HG03469 (cell line): ENCODE data around the gene MUSTN1.

Source experiments
- ATAC-seq: cut with Tn5 transposase; IDR thresholded peaks from one replicate; pipeline ENCODE4 v1.9.1; 2021; ENCODE audit warnings: mild to moderate bottlenecking, moderate library complexity, moderate number of reproducible peaks; ENCODE audit not compliant: unreplicated experiment

Gene MUSTN1

DNA sequence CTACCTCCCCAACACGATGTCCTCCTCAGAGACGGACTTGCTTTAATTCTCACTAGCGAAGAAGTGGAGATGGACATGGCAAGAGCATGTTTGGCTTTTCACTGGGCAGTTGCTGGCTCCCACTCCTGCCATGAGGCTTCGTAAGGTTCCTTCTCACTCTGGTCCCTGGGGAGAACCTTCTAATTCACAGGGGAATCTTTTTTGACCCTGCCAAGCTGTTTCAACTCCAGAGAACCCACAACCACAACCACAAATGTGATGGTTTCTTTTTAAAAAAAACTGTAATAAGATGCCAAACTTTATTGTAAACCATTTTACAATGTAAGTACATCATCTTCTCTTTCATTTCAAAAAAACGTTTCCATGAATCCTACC is 1.6 kb upstream of the MUSTN1 start:
- no peak for ATAC-seq

GRCh38 chr3:52835766-52836470 is 1.1 kb upstream of the MUSTN1 start:
- no peak for ATAC-seq

- no peak for ATAC-seq
Measured at GRCh38 chr3:52833202-52833601, 1.6 kb downstream of the MUSTN1 start.

DNA sequence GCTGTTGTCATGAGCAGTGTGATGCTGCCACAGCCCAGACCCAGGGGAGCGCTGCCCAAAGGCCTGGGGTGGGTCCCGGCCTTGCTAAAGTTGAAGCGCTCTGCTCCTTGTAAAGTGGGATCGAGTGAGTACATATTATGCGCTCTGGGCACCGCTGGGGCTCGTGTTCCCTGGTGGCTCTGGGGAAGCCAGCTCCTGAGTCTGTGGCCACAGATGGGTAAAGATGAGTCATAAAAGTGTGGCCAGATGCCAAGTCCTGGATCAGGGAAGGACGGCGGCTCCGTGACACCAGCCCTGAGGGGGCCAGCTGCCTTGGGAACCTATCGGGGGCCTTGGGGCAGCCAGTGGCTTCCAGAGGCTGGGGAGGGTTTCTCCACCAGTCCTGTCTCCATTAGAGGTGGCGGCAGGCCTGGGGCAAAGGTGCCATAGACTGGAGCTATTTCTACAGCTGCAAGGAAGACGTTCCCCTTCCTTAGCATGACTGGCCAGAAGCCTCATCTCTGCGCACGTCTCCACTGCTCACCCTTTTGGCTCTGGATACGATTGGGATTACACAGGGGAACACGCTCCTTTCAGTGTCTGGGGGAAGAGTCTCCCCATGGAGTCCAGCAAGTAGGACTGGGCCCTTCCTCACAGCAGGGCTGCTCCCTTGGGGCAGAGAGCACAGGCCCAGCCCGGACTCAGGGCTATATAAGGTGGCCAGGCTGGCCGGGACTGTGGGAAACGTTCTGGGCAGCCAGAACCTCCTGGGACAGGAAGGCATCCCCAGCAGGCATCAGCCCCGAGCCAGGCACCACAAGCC is 3.1 kb downstream of the MUSTN1 start:
- no peak for ATAC-seq

DNA sequence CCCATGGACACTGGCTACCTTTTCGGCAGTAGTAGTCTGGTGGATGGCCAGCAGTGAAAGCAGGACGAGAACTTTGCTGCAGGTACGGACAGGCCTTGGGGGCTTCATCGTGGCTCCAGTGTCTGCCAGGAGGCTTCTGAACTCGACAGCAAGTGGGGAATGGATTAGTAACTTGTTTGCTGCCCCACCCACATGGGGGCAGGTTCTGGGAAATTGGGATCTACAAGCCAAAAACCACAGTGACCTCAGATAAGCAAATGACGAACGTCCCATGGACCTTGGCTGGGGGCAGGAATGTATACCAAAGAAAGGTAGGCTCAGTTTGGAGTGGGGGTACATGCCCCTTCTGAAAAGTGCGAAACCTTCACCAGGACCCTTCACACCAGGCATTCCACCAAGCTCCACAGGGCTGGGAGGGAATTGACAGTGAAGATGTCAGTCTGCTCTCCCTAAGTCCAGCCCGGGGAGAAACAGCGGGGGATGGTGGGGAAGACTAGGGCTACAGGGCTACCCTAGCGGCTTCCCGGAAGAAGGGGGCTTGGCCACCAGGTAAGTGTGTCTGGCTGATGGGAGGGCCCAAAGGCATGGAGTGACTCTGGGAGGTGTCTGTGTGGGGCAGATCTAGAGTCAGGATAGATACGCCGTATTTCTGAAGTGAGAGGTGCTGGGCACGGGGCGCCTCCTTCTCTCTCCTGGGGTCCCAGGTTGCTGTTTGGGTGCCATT is 4.1 kb downstream of the MUSTN1 start, which contains the start of gene ITIH4:
TSS of gene ITIH4 (minus strand) at position 138 of the 724 bp plus-strand sequence. CDS start at position 108, 30 bp downstream.
- no peak for ATAC-seq

- ATAC-seq = no peak
Measured at GRCh38 chr3:52829906-52830463, 4.8 kb downstream of the MUSTN1 start.

DNA sequence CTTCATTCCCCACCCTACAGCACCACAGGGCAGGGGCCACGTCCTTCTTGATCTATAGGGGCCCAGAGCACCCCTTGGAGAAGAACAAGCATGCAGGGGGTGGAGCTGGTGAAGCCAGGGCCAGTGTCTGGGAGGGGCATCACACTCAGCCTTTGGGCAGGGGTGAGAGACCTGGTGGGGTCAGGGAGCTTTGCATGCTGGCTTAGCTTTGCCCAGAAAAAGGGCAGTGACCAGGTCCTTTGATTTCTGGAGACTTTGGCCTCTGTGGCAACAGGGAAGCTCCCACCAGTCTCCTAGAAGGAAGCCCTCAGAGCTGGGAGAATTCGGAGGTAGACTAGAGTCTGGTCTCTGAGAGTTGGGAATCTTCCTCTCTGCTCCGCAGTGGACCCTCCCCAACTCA is 5.3 kb downstream of the MUSTN1 start:
- ATAC-seq = no peak

DNA sequence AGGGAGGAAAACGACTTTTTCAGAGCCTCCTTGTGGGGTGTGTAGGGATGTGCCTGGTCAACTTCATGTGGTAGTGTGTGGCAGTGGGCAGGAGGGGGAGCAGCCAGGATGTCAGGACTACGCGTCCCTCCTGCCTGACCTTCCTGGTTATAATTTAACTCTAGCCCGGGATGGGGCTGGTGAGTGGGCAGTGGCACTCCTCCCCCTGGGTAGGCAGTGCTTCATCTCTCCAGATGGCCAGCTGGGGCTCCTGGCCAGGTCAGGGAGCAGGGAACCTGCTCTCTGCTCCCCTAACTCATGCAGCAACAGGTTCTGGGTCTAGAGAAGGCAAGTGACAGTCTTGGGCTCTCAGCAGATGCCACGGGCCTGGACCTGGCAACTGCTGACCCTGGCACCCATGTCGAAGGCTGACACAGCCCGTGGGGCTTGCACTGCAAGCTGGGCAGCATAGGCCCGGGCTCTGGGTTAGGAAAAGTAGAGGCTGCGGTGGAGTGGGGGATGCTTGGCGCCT is 6.9 kb downstream of the MUSTN1 start:
- ATAC-seq = no peak

DNA sequence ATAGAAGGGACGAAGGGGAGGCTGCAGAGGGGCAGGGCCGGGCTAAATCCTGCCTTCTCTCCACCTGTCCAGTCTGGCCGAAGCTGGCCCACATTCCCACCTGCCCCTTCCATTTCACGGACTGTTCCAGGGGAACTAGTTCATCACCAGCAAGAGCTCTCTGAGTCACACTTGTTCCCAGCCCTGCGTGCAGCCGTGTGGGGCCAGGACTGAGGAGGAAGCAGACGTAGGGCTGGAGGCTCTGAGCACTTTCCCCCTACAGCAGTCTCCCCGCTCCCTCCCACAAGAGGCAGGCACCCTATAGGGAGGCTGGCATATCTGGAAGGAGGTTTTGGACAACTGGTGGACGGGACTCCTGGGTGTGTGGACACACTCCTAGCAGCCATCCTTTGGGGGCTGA is 7.4 kb downstream of the MUSTN1 start:
- no peak for ATAC-seq

- no peak for ATAC-seq
Measured at GRCh38 chr3:52824037-52824436, 10.8 kb downstream of the MUSTN1 start.

DNA sequence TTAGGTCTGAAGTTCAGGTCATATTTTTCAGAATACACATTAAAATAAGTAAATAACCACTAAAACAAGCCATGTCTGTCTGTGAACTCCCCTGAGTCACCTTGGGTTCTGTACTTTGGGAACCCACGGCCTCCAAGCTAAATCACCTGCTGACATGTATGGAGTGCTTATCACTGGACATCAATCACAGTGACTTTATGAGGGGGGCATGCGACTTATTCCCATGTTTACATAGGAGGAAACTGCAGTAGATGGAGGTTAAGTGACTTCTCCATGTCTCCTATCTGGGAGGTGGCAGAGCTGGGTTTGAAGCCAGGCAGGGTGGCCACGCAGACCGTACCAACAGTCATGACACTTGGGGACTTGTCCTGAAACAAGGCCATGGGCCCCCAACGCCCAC is 12.5 kb downstream of the MUSTN1 start:
- no peak for ATAC-seq

GRCh38 chr3:52820736-52821135 is 14.1 kb downstream of the MUSTN1 start:
- no peak for ATAC-seq

DNA sequence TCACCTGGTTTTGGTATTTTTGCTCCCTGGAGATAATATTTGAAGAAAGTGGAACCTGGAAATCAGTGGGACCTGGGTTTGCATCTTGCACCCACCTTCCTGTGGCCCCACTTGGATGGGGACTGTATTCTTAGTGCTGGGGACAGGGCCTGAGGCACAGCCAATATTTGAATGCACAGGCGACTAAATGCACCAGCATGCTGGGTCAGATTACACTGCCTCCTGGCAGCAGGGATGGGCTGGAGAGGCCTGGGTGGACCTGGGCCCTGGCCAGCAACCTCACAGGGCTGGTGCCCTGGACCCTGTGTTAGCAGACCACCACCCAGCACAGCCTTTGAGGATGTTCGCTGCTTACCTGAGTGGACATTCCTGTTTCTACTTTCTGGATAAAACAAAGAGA is 14.9 kb downstream of the MUSTN1 start:
- ATAC-seq = no peak

DNA sequence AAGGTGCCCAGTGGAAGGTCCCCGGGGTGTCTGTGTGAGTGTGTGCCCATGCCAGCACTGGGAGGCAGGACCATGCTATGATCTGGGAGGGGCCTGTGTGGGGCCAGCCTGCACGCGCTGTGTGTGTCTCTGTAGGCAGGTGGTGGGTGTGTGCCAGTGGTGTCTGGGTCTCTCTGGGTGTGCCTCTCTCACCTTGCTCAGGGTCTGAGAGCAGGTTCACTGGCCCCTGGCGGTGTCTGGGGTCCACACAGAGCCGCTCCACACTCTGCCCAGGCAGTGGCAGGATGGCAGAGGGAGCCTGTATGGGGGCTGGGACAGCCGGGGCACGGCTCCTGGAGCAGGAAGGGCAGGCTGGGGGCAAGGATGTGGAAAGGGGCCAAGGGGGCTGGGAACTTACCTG is 17.0 kb downstream of the MUSTN1 start:
- ATAC-seq = no peak

DNA sequence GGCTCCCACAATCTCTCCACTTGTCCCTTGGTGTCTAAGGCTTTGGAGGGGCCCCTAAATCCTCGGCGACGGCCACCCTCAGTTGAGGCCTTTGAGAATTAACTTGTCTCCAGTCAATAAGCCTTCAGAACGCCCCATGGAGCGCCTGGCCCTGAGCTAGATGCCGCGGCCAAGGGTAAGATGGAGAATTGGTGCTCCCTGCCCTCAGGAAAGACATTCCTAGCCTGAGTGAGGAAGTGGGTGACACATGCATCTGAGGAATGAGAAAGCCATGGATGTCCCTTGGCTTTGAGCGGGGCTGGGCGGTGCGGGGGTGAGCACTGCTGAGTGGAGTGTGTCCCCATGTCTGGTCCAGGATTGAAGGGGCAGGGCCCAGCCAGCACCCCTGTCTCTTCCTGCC is 17.6 kb downstream of the MUSTN1 start:
- ATAC-seq = no peak

DNA sequence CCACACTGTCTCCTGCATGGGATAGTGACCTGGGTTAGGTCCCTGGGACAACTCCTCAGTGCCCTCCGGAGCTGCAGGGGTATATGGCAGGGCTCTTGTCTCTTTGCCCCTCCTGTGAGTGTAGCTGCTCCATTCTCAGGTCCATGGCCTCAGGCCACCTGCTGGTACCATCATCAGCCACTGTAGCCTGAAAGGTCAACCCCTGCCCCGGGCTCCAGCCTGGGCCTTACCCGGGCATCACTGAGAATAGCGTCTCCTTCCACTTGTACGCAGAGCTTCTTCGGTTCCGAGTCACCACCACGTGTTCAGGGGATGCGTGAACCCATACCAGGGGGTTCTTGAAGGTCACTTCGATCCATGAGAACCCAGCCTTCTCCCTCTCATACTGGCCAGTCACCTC is 18.2 kb downstream of the MUSTN1 start:
- no peak for ATAC-seq

DNA sequence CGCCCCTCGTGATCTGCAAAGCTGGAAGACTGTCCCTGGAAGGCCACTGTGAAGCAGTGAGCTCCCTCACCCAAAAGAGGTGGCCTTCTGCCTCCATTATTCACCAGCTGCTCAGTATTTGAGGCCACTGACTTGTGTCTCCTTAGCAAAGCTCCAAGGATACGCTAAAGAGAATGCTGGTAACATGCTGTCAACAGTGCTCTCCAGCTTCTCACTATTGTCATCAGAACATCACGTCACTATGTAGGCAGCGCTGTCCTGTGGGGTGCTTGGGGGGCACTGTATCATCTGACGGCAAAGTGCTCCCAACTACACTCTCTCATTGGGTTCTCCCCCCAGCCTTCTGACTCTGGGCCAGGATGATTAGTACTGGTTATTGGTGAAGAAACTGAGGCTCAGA is 18.6 kb downstream of the MUSTN1 start:
- no peak for ATAC-seq

- ATAC-seq = no peak
Measured at GRCh38 chr3:52813810-52814209, 21.0 kb downstream of the MUSTN1 start.

GRCh38 chr3:52811452-52812011 is 23.3 kb downstream of the MUSTN1 start:
- no peak for ATAC-seq

GRCh38 chr3:52810923-52811322 is 23.9 kb downstream of the MUSTN1 start:
- no peak for ATAC-seq
